GM21423 (cell line): ENCODE data around the gene CALR.
"Not testable (repeated sequence)": the region's sequence is repeated elsewhere in the genome, so short reads cannot be mapped to it uniquely, and the experiment has no call there.

Source experiments
- ATAC-seq: cut with Tn5 transposase; IDR thresholded peaks from one replicate; pipeline ENCODE4 v1.9.1; 2021; ENCODE audit warnings: mild to moderate bottlenecking, moderate library complexity; ENCODE audit not compliant: unreplicated experiment

The CALR gene

DNA sequence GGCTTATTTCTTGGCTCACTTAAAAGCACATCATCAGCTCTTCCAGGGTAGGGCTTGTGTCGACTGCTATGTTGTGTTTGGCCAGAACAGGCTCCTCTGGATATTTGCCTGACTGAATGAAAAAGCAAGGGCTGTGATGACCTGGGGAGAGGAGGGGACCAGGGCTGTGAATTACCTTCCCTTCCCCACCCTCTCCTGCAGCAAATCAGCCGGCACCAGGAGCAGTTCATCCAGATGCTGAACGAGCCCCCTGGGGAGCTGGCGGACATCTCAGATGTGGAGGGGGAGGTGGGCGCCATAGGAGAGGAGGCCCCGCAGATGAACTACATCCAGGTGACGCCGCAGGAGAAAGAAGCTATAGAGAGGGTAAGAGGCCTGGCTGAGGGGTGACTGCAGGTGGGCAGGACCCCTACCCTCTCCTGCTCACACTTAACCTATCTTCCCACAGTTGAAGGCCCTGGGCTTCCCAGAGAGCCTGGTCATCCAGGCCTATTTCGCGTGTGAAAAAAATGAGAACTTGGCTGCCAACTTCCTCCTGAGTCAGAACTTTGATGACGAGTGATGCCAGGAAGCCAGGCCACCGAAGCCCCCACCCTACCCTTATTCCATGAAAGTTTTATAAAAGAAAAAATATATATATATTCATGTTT is 14.2 kb downstream of the CALR start:
- no peak for ATAC-seq

DNA sequence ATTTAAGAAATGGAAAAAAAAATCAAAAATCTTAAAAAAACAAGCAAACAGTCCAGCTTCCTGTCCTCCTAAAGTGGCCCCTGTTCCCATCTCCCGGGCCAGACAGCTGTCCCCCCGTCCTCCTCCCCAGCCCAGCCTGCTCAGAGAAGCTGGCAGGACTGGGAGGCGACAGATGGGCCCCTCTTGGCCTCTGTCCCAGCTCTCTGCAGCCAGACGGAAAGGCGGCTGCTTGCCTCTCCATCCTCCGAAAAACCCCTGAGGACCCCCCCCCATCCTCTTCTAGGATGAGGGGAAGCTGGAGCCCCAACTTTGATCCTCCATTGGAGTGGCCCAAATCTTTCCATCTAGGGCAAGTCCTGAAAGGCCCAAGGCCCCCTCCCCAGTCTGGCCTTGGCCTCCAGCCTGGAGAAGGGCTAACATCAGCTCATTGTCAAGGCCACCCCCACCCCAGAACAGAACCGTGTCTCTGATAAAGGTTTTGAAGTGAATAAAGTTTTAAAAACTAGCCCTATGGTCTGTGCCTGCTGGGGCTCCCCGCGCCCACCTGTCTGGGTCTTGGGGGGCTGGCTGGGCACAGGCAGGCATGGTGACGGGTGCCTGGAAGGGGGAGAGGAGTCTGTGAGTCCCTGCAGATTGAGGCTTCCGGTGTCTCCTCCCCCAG is 14.9 kb downstream of the CALR start:
- ATAC-seq, result no peak

GRCh38 chr19:12953799-12954611 is 15.6 kb downstream of the CALR start:
- ATAC-seq, result no peak

DNA sequence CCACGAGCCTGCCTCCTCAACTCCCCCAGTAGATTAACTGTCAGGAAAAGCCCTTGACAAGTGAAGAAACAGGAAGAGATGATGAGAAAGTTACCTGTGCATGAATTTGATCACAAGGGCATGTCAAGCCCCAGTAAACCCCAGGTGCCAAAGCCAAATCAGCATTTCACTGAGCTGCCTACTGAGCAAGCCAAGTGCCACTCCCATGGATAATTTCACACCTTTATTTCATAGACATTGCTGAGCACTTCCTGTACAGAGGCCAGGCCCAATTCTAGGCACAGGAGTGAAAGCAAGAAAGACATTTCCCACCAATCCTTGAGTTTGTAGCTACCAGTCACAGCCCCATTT is 16.2 kb downstream of the CALR start:
- no peak for ATAC-seq

DNA sequence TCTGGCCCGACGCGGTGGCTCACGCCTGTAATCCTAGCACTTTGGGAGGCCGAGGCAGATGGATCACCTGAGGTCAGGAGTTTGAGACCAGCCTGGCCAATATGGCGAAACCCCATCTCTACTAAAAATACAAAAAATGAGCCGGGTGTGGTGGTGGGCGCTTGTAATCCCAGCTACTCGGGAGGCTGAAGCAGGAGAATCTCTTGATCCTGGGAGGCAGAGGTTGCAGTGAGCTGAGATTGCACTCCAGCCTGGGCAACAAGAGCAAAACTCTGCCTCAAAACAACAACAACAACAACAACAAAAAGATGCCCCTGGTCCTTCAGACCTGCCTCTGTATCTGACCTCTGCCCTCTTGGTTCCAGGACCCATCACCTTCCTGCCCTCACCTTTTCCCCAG is 17.2 kb downstream of the CALR start:
- not testable (repeated sequence) for ATAC-seq

GRCh38 chr19:12955996-12956395 is 17.6 kb downstream of the CALR start:
- no peak for ATAC-seq

- peak; percentile 72 for ATAC-seq
Measured at GRCh38 chr19:12956446-12957388, 18.3 kb downstream of the CALR start, which contains the start of gene GADD45GIP1. Gene GADD45GIP1 (minus strand): TSS chr19:12957223. CDS start chr19:12957212, 11 bp downstream.

DNA sequence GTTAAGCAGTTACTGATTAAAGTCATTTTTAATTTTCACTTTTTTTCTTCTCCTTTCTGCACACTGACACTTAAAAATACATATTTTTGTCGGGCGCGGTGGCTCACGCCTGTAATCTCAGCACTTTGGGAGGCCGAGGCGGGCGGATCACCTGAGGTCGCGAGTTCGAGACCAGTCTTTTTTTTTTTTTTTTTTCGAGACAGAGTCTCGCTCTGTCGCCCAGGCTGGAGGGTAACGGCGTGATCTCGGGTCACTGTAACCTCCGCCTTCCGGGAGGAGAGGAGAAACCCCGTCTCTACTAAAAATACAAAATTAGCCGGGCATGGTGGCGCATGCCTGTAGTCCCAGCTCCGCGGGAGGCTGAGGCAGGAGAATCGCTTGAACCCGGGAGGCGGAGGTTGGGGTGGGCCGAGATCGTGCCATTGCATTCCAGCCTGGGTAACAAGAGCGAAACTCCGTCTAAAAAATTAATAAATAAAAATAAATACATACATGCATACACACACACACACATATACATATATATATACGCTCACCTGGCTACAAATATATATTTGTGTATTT is 19.1 kb downstream of the CALR start:
- ATAC-seq, result not testable (repeated sequence)

GRCh38 chr19:12959481-12959880 is 21.1 kb downstream of the CALR start:
- ATAC-seq, result no peak

DNA sequence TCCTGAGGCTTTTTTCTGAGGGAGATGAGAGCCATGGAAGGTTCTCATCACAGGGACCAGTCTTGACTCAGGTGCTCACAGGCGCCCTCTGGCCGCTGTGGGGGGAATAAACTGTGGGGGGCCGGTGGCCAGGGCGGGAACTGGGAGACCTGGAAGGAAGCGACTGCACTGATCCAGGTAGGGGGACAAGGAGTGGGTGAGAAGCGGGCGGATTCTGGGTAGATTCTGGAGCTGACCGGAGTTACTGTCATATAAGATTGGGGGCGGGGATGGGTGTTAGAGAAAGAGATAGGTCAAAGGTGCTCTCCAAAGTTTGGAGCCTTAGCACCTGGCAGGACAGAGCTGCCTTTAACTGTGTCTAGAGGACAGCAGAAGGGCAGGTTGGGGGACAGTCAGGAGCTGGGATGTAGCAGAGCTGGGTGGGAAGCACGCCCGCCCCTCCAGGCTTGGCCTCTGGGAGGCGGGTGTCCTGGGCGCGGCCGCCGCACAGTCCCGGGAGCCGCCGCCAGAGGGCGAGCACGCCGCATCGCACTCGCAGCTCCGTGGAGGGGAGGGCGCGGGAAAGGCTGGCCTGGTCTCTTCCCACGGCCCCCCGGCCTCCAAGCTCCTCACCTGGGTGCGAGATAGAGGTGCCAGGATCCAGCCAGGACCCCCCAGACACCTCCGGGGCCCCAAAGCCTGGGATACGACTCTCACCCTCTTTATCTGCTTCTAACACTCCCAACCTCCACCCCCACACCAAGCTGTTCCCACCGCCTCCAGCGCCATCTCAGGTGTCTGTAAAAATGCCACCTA is 26.8 kb downstream of the CALR start:
- ATAC-seq, result peak; percentile 70

- no peak for ATAC-seq
Measured at GRCh38 chr19:12965812-12966135, 27.4 kb downstream of the CALR start.

- ATAC-seq, result no peak
Measured at GRCh38 chr19:12967907-12968306, 29.5 kb downstream of the CALR start.

DNA sequence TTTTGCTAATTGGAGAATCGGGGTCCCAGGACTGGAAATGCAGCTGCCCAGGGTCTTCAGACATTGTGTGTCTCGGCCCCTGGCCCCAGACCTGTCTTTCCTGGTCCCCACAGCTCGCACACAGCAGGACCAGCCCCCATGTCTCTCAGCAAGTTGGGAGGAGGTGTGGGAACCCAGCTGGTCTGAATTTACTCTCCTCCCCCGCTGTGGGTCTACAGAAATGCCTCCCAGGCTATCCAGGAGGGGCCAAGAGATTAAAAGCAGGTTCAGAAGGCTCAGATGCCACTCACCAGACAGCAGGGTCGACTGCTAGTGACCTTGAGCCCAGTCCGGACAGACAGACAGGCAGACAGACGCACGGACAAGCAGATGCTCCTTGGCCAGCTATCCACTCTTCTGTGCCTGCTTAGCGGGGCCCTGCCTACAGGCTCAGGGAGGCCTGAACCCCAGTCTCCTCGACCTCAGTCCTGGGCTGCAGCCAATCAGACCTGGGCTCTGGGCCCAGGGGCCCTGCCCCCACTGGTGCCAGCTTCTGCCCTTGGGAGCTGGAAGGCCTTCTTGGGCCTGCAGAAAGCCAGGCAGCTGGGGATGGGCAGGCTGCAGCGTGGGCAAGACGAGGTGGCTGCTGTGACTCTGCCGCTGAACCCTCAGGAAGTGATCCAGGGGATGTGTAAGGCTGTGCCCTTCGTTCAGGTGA is 31.0 kb downstream of the CALR start, which contains the start of gene DAND5:
Gene DAND5 (plus strand): TSS at position 285 of the 697 bp plus-strand sequence. CDS start 85 bp downstream, at position 370.
- no peak for ATAC-seq

DNA sequence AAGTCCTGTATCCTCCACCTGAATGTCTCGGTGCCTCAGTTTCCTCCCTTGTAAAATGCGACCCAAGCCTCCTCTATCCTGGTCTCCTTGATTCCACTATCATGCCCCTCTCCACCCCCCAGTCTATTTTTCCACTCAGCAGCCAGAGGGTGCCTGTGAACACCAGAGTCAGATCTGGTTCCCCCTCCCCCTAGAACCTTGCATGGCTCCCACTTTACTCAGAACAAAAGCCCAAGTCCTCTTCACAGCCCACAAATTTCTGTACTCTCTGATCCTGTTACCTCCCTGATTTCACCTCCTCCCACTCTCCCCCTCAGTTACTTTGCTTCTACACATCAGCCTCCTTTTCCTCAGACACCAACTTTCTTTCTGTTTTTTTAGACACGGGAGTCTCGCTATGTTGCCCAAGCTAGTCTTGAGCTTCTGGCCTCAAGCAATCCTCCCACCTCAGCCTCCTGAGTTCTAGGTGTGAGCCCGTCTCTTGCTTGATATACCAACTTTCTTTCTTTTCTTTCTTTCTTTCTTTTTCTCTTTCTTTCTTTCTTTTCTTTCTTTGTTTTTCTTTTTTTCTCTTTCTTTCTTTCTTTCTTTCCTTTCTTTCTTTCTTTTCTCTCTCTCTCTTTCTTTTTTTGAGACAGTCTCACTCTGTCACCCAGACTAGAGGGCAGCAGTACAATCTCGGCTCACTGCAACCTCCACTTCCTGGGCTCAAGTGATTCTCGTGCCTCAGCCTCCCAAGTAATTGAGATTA is 31.8 kb downstream of the CALR start:
- no peak for ATAC-seq

GRCh38 chr19:12973236-12973635 is 34.8 kb downstream of the CALR start:
- no peak for ATAC-seq

DNA sequence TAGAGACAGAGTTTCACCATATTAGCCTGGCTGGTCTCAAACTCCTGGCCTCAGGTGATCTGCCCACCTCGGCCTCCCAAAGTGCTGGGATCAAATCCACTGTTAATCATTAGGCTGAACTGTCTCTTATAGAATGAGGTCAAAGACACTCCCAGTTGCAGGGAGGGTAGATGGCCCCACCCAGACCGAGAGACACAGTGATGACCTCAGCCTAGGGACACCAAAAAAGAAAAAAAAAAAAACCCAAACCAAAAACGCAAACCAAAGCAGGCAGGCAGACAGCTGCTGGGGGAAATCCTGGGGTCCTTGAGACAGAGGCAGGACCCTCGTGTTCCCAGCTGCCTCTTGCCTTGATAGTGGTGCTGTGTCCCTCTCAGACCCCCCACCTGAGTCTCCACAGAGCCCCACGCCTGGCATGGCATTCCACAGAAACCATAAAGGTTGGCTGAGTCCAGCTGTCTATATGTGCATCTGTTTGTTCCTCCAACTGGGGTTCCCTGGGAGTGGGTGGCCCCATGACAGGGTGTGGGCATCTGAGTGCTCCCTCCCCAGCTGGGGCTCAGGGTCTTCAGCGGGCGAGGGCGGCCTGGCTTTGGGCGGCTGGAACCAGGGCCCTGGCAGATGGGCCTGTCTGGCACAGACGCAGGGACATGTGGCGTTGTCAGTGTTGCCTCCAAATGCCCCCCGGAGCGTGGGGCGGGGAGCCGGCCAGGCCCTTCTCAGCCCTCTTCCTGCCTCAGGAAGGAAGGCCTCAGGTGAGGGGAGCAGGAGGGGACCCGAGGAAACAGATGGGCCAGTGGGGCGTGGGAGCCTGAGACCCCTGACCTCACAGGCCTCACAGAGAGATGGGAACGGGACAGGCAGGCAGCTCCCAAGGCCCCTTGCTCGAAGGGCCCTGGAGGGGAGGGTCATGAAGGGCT is 36.2 kb downstream of the CALR start:
- ATAC-seq, result no peak

- ATAC-seq, result no peak
Measured at GRCh38 chr19:12975221-12975741, 36.9 kb downstream of the CALR start.
